ENCODE results near the gene DIPK2A.

DIPK2A gene

GRCh38 chr3:143971359-143972154 is at the start of gene DIPK2A:
DIPK2A (plus strand) TSS chr3:143971823; CDS start chr3:143972333, 510 bp downstream.
- DNase-seq, result peak; percentile 94

- no peak for DNase-seq
Measured at GRCh38 chr3:143924522-143925285, 46.9 kb upstream of the DIPK2A start.

- no peak for DNase-seq
Measured at GRCh38 chr3:143928056-143928455, 43.6 kb upstream of the DIPK2A start.

- no peak for DNase-seq
Measured at GRCh38 chr3:143928541-143929255, 42.9 kb upstream of the DIPK2A start.

GRCh38 chr3:143934791-143935190 is 36.8 kb upstream of the DIPK2A start:
- no peak for DNase-seq

- no peak for DNase-seq
Measured at GRCh38 chr3:143935678-143936077, 35.9 kb upstream of the DIPK2A start.

- no peak for DNase-seq
Measured at GRCh38 chr3:143950810-143951209, 20.8 kb upstream of the DIPK2A start.

- DNase-seq, result peak; percentile 8
Measured at GRCh38 chr3:143951351-143951971, 20.2 kb upstream of the DIPK2A start.

- no peak for DNase-seq
Measured at GRCh38 chr3:143952569-143953072, 19.0 kb upstream of the DIPK2A start.

- DNase-seq, result no peak
Measured at GRCh38 chr3:143955113-143955512, 16.5 kb upstream of the DIPK2A start.

- no peak for DNase-seq
Measured at GRCh38 chr3:143956838-143957237, 14.8 kb upstream of the DIPK2A start.

- no peak for DNase-seq
Measured at GRCh38 chr3:143957453-143957852, 14.2 kb upstream of the DIPK2A start.

GRCh38 chr3:143958966-143959365 is 12.7 kb upstream of the DIPK2A start:
- no peak for DNase-seq

- DNase-seq, result no peak
Measured at GRCh38 chr3:143961342-143961741, 10.3 kb upstream of the DIPK2A start.

- DNase-seq, result no peak
Measured at GRCh38 chr3:143963946-143964345, 7.7 kb upstream of the DIPK2A start.

GRCh38 chr3:143970773-143971358 is 757 bp upstream of the DIPK2A start:
- peak; percentile 50 for DNase-seq

GRCh38 chr3:143972155-143972504 is 507 bp downstream of the DIPK2A start:
- DNase-seq, result no peak

- DNase-seq, result peak; percentile 56
Measured at GRCh38 chr3:143972505-143973258, 1.1 kb downstream of the DIPK2A start.

- DNase-seq, result peak; percentile 58
Measured at GRCh38 chr3:143973259-143974021, 1.8 kb downstream of the DIPK2A start.

- DNase-seq, result no peak
Measured at GRCh38 chr3:143974271-143975238, 2.9 kb downstream of the DIPK2A start.
